HepG2 (cell line): ENCODE results near the gene CAVIN1. TPM values are rescaled to one million over a fixed set of nuclear protein-coding genes. Genes with fewer than 3 reads are reported as not detected.

Experiments used
- HINFP ChIP-seq: sonication (generic); formaldehyde crosslinking; IDR thresholded peaks from 2 replicates; pipeline ENCODE4 v1.4.0; 2020; ENCODE audit warnings: low read depth, mild to moderate bottlenecking, missing genetic modification reagents
- HNRNPUL1 ChIP-seq: fragments of 200-400 bp; formaldehyde crosslinking; IDR thresholded peaks from 2 replicates; pipeline ENCODE4 v1.6.1; 2017; ENCODE audit warnings: low read depth, mild to moderate bottlenecking, low read length, moderate library complexity
- KAT8 ChIP-seq: IDR thresholded peaks from 2 replicates; pipeline ENCODE4 v1.6.1; 2016; ENCODE audit warnings: missing genetic modification reagents, missing compliant biosample characterization
- NR2C2 ChIP-seq: sonication (generic); formaldehyde crosslinking; IDR thresholded peaks from 2 replicates; pipeline ENCODE4 v1.4.0; 2020; ENCODE audit warnings: missing genetic modification reagents, mild to moderate bottlenecking, moderate library complexity, borderline replicate concordance
- PAWR ChIP-seq: sonication (generic); formaldehyde crosslinking; IDR thresholded peaks from 2 replicates; pipeline ENCODE4 v1.4.0; 2020; ENCODE audit warnings: missing genetic modification reagents, mild to moderate bottlenecking, borderline replicate concordance
- POLR2AphosphoS5 ChIP-seq: IDR thresholded peaks from 2 replicates; pipeline ENCODE4 v1.6.1; 2012; ENCODE audit warnings: low read depth, low read length
- RBM22 ChIP-seq: fragments of 200-400 bp; formaldehyde crosslinking; optimal IDR thresholded peaks from 2 replicates; pipeline ENCODE3; 2017; ENCODE audit warnings: mild to moderate bottlenecking, low read length, moderate library complexity
- SOX6 ChIP-seq, 2 experiments: fragments of 450-650 bp in 1 of 2; sonication (generic) in 1 of 2; formaldehyde crosslinking in 1 of 2; IDR thresholded peaks; 2 replicates each; pipeline versions ENCODE4 v1.4.0 to v1.6.1; 2017 to 2020; ENCODE audit warnings: antibody characterized with exemption in 1 of 2, mild to moderate bottlenecking in 1 of 2, missing genetic modification reagents in 1 of 2
- ZFP82 ChIP-seq: sonication (generic); formaldehyde crosslinking; IDR thresholded peaks from 2 replicates; pipeline ENCODE4 v1.5.1; 2020; ENCODE audit warnings: mild to moderate bottlenecking, missing genetic modification reagents, borderline replicate concordance
- ZNF136 ChIP-seq: sonication (generic); formaldehyde crosslinking; IDR thresholded peaks from 2 replicates; pipeline ENCODE4 v1.8.1; 2022; ENCODE audit warnings: low read depth, mild to moderate bottlenecking, moderate library complexity, missing genetic modification reagents
- ZNF280D ChIP-seq: sonication (generic); formaldehyde crosslinking; IDR thresholded peaks from 2 replicates; pipeline ENCODE4 v1.5.1; 2020; ENCODE audit warnings: mild to moderate bottlenecking, missing genetic modification reagents
- ZNF562 ChIP-seq: sonication (generic); formaldehyde crosslinking; IDR thresholded peaks from 2 replicates; pipeline ENCODE4 v1.8.0; 2022; ENCODE audit warnings: missing genetic modification reagents, borderline replicate concordance
- ZNF644 ChIP-seq: IDR thresholded peaks from 2 replicates; pipeline ENCODE4 v1.6.1; 2016; ENCODE audit warnings: low read depth
- ZNF773 ChIP-seq: sonication (generic); formaldehyde crosslinking; IDR thresholded peaks from 2 replicates; pipeline ENCODE4 v1.4.0; 2020; ENCODE audit warnings: missing genetic modification reagents, borderline replicate concordance
- polyA plus RNA-seq, 8 experiments: library from polyadenylated mRNA; depleted of rRNA in 3 of 8; stranded (reverse) in 7 of 8; unstranded in 1 of 8; fragments of >200 nt; fragmentation: Illumina TruSeq in 4 of 8; extraction: Trizol in 4 of 8; gene quantifications; 2 replicates each; pipeline versions ENCODE4 v1.2.1 to v1.2.3, GENCODE V29; 2011 to 2016; ENCODE audit warnings: low read depth in 4 of 8, missing spikeins in 1 of 8, mixed read lengths in 1 of 8; ENCODE audit not compliant: insufficient read depth in 1 of 8
- total RNA-seq, 5 experiments: library from RNA; depleted of rRNA; stranded (reverse); fragments of >200 nt; fragmentation: Illumina TruSeq; extraction: Trizol; gene quantifications; 2 replicates each; pipeline ENCODE4 v1.2.3, GENCODE V29; 2016; ENCODE audit warnings: low read depth in 1 of 5
- TF ChIP-seq, protein P1 (sequence below): sonication (generic); formaldehyde crosslinking; IDR thresholded peaks from 2 replicates; pipeline ENCODE4 v1.4.0; 2020; ENCODE audit warnings: missing genetic modification reagents
- TF ChIP-seq, protein P2 (sequence below): IDR thresholded peaks from 2 replicates; pipeline ENCODE4 v1.6.1; 2012; ENCODE audit warnings: low read length, improper control_type of control experiment

The CAVIN1 gene
- total and polyA plus RNA-seq, 2 of the 13 experiments (the other 11 are each of a cell fraction or from before 2014, with no cell fraction given): 15.9 to 25.5 TPM

DNA sequence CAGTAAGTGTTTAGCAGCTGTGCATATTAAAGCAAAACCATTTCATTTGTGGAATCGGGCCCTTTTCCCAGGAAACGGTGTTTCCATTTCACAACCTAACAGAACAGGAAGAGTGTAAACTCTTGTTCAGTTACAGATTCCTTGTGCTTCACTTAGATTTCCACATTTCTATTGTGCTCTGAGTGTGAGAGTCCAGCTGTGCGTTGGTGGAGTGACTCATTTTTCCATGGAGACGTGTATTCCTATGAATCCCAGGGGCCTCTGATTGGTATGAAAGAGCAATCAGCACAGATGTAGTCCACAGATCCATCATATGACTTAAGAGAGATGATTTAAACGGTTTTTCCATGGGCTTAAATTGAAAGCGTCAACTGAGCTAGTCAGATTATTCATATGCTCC, 13.3 kb upstream of the CAVIN1 start (continued):
- TF ChIP-seq, protein P1, sequence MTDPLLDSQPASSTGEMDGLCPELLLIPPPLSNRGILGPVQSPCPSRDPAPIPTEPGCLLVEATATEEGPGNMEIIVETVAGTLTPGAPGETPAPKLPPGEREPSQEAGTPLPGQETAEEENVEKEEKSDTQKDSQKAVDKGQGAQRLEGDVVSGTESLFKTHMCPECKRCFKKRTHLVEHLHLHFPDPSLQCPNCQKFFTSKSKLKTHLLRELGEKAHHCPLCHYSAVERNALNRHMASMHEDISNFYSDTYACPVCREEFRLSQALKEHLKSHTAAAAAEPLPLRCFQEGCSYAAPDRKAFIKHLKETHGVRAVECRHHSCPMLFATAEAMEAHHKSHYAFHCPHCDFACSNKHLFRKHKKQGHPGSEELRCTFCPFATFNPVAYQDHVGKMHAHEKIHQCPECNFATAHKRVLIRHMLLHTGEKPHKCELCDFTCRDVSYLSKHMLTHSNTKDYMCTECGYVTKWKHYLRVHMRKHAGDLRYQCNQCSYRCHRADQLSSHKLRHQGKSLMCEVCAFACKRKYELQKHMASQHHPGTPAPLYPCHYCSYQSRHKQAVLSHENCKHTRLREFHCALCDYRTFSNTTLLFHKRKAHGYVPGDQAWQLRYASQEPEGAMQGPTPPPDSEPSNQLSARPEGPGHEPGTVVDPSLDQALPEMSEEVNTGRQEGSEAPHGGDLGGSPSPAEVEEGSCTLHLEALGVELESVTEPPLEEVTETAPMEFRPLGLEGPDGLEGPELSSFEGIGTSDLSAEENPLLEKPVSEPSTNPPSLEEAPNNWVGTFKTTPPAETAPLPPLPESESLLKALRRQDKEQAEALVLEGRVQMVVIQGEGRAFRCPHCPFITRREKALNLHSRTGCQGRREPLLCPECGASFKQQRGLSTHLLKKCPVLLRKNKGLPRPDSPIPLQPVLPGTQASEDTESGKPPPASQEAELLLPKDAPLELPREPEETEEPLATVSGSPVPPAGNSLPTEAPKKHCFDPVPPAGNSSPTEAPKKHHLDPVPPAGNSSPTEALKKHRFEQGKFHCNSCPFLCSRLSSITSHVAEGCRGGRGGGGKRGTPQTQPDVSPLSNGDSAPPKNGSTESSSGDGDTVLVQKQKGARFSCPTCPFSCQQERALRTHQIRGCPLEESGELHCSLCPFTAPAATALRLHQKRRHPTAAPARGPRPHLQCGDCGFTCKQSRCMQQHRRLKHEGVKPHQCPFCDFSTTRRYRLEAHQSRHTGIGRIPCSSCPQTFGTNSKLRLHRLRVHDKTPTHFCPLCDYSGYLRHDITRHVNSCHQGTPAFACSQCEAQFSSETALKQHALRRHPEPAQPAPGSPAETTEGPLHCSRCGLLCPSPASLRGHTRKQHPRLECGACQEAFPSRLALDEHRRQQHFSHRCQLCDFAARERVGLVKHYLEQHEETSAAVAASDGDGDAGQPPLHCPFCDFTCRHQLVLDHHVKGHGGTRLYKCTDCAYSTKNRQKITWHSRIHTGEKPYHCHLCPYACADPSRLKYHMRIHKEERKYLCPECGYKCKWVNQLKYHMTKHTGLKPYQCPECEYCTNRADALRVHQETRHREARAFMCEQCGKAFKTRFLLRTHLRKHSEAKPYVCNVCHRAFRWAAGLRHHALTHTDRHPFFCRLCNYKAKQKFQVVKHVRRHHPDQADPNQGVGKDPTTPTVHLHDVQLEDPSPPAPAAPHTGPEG (CRISPR knock-in tag): no peak
- no peak for TF ChIP-seq ZNF562 (CRISPR knock-in tag)
- no peak for TF ChIP-seq SOX6 (IDR thresholded peaks at IDR 0.05)
- no peak for TF ChIP-seq SOX6 (CRISPR knock-in tag; IDR thresholded peaks at IDR 0.05)
- TF ChIP-seq HINFP: no peak
- TF ChIP-seq PAWR (CRISPR knock-in tag): no peak
- TF ChIP-seq, protein P2, sequence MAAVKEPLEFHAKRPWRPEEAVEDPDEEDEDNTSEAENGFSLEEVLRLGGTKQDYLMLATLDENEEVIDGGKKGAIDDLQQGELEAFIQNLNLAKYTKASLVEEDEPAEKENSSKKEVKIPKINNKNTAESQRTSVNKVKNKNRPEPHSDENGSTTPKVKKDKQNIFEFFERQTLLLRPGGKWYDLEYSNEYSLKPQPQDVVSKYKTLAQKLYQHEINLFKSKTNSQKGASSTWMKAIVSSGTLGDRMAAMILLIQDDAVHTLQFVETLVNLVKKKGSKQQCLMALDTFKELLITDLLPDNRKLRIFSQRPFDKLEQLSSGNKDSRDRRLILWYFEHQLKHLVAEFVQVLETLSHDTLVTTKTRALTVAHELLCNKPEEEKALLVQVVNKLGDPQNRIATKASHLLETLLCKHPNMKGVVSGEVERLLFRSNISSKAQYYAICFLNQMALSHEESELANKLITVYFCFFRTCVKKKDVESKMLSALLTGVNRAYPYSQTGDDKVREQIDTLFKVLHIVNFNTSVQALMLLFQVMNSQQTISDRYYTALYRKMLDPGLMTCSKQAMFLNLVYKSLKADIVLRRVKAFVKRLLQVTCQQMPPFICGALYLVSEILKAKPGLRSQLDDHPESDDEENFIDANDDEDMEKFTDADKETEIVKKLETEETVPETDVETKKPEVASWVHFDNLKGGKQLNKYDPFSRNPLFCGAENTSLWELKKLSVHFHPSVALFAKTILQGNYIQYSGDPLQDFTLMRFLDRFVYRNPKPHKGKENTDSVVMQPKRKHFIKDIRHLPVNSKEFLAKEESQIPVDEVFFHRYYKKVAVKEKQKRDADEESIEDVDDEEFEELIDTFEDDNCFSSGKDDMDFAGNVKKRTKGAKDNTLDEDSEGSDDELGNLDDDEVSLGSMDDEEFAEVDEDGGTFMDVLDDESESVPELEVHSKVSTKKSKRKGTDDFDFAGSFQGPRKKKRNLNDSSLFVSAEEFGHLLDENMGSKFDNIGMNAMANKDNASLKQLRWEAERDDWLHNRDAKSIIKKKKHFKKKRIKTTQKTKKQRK: no peak
- 0 out of 2 replicates have a peak, but pooled peaks have one; percentile 27 for TF ChIP-seq ZNF644 (CRISPR knock-in tag)
- TF ChIP-seq ZNF136 (CRISPR knock-in tag): no peak
- no peak for TF ChIP-seq POLR2AphosphoS5
- no peak for TF ChIP-seq KAT8 (CRISPR knock-in tag)
- no peak for TF ChIP-seq RBM22
- TF ChIP-seq ZFP82 (CRISPR knock-in tag): no peak
- TF ChIP-seq NR2C2 (CRISPR knock-in tag): no peak
- TF ChIP-seq ZNF280D (CRISPR knock-in tag): no peak
- TF ChIP-seq HNRNPUL1: no peak
- TF ChIP-seq ZNF773 (CRISPR knock-in tag): no peak
